ENCODE results near the gene UNC119. TPM values are rescaled to one million over a fixed set of nuclear protein-coding genes. Genes with fewer than 3 reads are reported as not detected.

The UNC119 gene
- total RNA-seq, 1 experiment from 2014 or later: 68.4 TPM

GRCh38 chr17:28521311-28522085, 30.9 kb downstream of the UNC119 start:
- no peak overlapping the region for H3K27ac ChIP-seq (ENCODE audit: low read length)
- no peaks in the 10 kb centered on the region for H3F3A ChIP-seq (ENCODE audit: low read length, unreplicated experiment)
- ChIA-PET POLR2A (ENCODE audit: unreplicated experiment) (no interaction called here), CTCF (no interaction called here)
- peaks cover 12% of the 10 kb centered on the region for H3K4me1 ChIP-seq (ENCODE audit: insufficient read depth, low read length)
- TF ChIP-seq CTCF (conservative IDR thresholded peaks at IDR 0.05; ENCODE audit: low read depth, low read length): no peak
- TF ChIP-seq EZH2phosphoT487 (IDR thresholded peaks at IDR 0.05; ENCODE audit: borderline replicate concordance, low read length): no peak
- TF ChIP-seq EZH2 (IDR thresholded peaks at IDR 0.05; ENCODE audit: low read length, unreplicated experiment): no peak
- no peak overlapping the region for H3K4me2 ChIP-seq (ENCODE audit: low read length)
- intact Hi-C loops (cut with micrococcal nuclease): no loop called here
- no peak overlapping the region for H3K4me3 ChIP-seq (ENCODE audit: low read length)
- no peaks in the 10 kb centered on the region for H3K27me3 ChIP-seq (ENCODE audit: low read length)
- no peak for ATAC-seq
- H3K9me3 ChIP-seq (ENCODE audit: low read length): no peaks in the 10 kb centered on the region
- H3K36me3 ChIP-seq (ENCODE audit: low read depth, low read length): no peaks in the 10 kb centered on the region
- no peak for DNase-seq
- H3K9ac ChIP-seq (ENCODE audit: low read length): no peak overlapping the region
- H4K20me1 ChIP-seq (ENCODE audit: low read length): no peaks in the 10 kb centered on the region
- no peak overlapping the region for H2AFZ ChIP-seq (ENCODE audit: low read length)
- no peaks in the 10 kb centered on the region for H3K9me2 ChIP-seq (replicated peaks; ENCODE audit: low read length)
- H3K79me2 ChIP-seq (ENCODE audit: low read length): no peaks in the 10 kb centered on the region
- BruUV-seq (replicated peaks): no TSS peak

- POLR2A ChIA-PET (ENCODE audit: unreplicated experiment): no interaction called here
- Histone ChIP-seq H3K36me3 (ENCODE audit: low read depth, low read length) (no peaks in the 10 kb centered on the region), H3F3A (ENCODE audit: low read length, unreplicated experiment) (no peaks in the 10 kb centered on the region), H4K20me1 (ENCODE audit: low read length) (no peaks in the 10 kb centered on the region), H3K9me2 (replicated peaks; ENCODE audit: low read length) (no peaks in the 10 kb centered on the region), H2AFZ (ENCODE audit: low read length) (no peak overlapping the region), H3K9ac (ENCODE audit: low read length) (no peak overlapping the region), H3K27ac (ENCODE audit: low read length) (no peak overlapping the region), H3K4me2 (ENCODE audit: low read length) (no peak overlapping the region), H3K4me3 (ENCODE audit: low read length) (no peak overlapping the region), H3K9me3 (ENCODE audit: low read length) (no peaks in the 10 kb centered on the region), H3K79me2 (ENCODE audit: low read length) (no peaks in the 10 kb centered on the region), H3K27me3 (ENCODE audit: low read length) (no peaks in the 10 kb centered on the region), H3K4me1 (ENCODE audit: insufficient read depth, low read length) (peaks cover 10% of the 10 kb centered on the region)
- CTCF ChIA-PET: no interaction called here
- no TSS peak for BruUV-seq (replicated peaks)
- TF ChIP-seq EZH2phosphoT487 (IDR thresholded peaks at IDR 0.05; ENCODE audit: borderline replicate concordance, low read length) (no peak), EZH2 (IDR thresholded peaks at IDR 0.05; ENCODE audit: low read length, unreplicated experiment) (no peak), CTCF (conservative IDR thresholded peaks at IDR 0.05; ENCODE audit: low read depth, low read length) (no peak)
- intact Hi-C loops (cut with micrococcal nuclease): no loop called here
- DNase-seq (no peak), ATAC-seq (no peak)
Observed at GRCh38 chr17:28520687-28521086, 31.7 kb downstream of the UNC119 start.

GRCh38 chr17:28519236-28519635, 33.2 kb downstream of the UNC119 start:
- Histone ChIP-seq H3K9me3 (ENCODE audit: low read length) (no peaks in the 10 kb centered on the region), H3F3A (ENCODE audit: low read length, unreplicated experiment) (no peaks in the 10 kb centered on the region), H3K4me1 (ENCODE audit: insufficient read depth, low read length) (no peaks in the 10 kb centered on the region), H3K79me2 (ENCODE audit: low read length) (no peaks in the 10 kb centered on the region), H2AFZ (ENCODE audit: low read length) (no peak overlapping the region), H3K36me3 (ENCODE audit: low read depth, low read length) (no peaks in the 10 kb centered on the region), H3K27ac (ENCODE audit: low read length) (no peak overlapping the region), H4K20me1 (ENCODE audit: low read length) (no peaks in the 10 kb centered on the region), H3K4me2 (ENCODE audit: low read length) (no peak overlapping the region), H3K9ac (ENCODE audit: low read length) (no peak overlapping the region), H3K27me3 (ENCODE audit: low read length) (no peaks in the 10 kb centered on the region), H3K4me3 (ENCODE audit: low read length) (no peak overlapping the region), H3K9me2 (replicated peaks; ENCODE audit: low read length) (no peaks in the 10 kb centered on the region)
- no peak for DNase-seq
- POLR2A ChIA-PET (ENCODE audit: unreplicated experiment): no interaction called here
- CTCF ChIA-PET: no interaction called here
- TF ChIP-seq EZH2 (IDR thresholded peaks at IDR 0.05; ENCODE audit: low read length, unreplicated experiment) (no peak), CTCF (conservative IDR thresholded peaks at IDR 0.05; ENCODE audit: low read depth, low read length) (no peak), EZH2phosphoT487 (IDR thresholded peaks at IDR 0.05; ENCODE audit: borderline replicate concordance, low read length) (no peak)
- no peak for ATAC-seq
- intact Hi-C loops (cut with micrococcal nuclease): no loop called here
- no TSS peak for BruUV-seq (replicated peaks)
